ENCODE results near the gene MSLN.
A peak's percentile ranks its signal among the peaks of the same experiment; 100 is the strongest.

MSLN gene

DNA sequence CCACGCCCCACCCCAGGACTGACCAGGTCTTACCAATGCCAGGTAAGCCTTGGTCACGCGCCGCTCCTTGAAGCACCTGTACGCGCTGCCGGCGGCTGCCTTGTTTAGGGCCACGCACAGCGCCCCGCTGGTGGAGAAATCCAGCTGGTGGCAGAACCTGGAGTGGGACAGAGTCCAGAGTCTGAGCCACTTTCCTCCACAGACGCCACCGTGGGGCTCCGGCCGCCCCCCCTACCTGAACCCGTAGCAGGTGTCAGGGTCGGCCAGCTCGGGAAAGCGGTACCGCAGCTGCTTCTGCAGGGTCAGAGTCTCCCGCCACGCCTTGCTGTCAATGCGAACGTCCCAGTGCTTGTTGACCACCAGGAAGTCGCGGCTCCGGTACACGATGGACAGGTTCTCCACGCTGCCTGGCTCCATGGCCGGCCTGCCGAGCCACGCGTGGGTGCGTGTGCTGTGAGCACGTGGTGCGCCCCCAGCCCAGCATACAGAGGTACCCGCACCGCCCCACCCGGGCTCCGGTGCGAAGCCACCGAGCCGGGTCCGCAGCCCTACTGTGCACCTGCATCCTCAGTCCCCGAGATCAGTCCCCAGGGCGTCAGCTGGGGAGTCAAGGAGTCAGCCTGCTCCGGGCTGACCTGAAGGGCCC, 26.9 kb downstream of the MSLN start:
- Histone ChIP-seq H4K20me1 (ENCODE audit: insufficient read depth, low read length, poor library complexity, severe bottlenecking) (no peaks in the 10 kb centered on the region), H3K4me3 (ENCODE audit: low read length, poor library complexity, severe bottlenecking) (peak overlapping the region; percentile 82), H3K4me2 (ENCODE audit: low read depth, low read length, poor library complexity, severe bottlenecking) (peak overlapping the region; percentile 66), H3K4me1 (ENCODE audit: insufficient read depth, low read length, poor library complexity, severe bottlenecking) (no peaks in the 10 kb centered on the region), H3K9ac (ENCODE audit: low read depth, low read length, poor library complexity, severe bottlenecking) (peak overlapping the region; percentile 81), H3K27me3 (ENCODE audit: insufficient read depth, low read length, poor library complexity, severe bottlenecking) (no peaks in the 10 kb centered on the region), H2AFZ (ENCODE audit: low read length) (no peak overlapping the region), H3F3A (ENCODE audit: low read depth) (no peaks in the 10 kb centered on the region), H3K79me2 (ENCODE audit: insufficient read depth, low read length) (peaks cover 30% of the 10 kb centered on the region; the same call in 1 of the 2 replicates), H3K36me3 (ENCODE audit: insufficient read depth, low read length) (no peaks in the 10 kb centered on the region), H3K9me3 (ENCODE audit: insufficient read depth, low read depth, low read length) (no peaks in the 10 kb centered on the region), H3K9me2 (replicated peaks; ENCODE audit: low read depth, low read length) (no peaks in the 10 kb centered on the region)
- TF ChIP-seq CTCF (conservative IDR thresholded peaks at IDR 0.05; ENCODE audit: low read length), result no peak
- TF ChIP-seq EZH2phosphoT487 (IDR thresholded peaks at IDR 0.05; ENCODE audit: borderline replicate concordance), result no peak

GRCh38 chr16:787978-788398, 27.5 kb downstream of the MSLN start, which contains the start of gene RPUSD1:
Gene RPUSD1 (minus strand): TSS chr16:788381. CDS start chr16:787737, 644 bp downstream.
- Histone ChIP-seq H3F3A (ENCODE audit: low read depth) (no peaks in the 10 kb centered on the region), H3K9me3 (ENCODE audit: insufficient read depth, low read depth, low read length) (no peaks in the 10 kb centered on the region), H3K9ac (ENCODE audit: low read depth, low read length, poor library complexity, severe bottlenecking) (peak within 1 kb of the TSS; percentile 85), H3K9me2 (replicated peaks; ENCODE audit: low read depth, low read length) (no peaks in the 10 kb centered on the region), H3K79me2 (ENCODE audit: insufficient read depth, low read length) (peaks cover 30% of the 10 kb centered on the region; the same call in 1 of the 2 replicates), H3K4me2 (ENCODE audit: low read depth, low read length, poor library complexity, severe bottlenecking) (peak within 1 kb of the TSS; percentile 67), H3K4me3 (ENCODE audit: low read length, poor library complexity, severe bottlenecking) (peak within 1 kb of the TSS; percentile 82), H3K36me3 (ENCODE audit: insufficient read depth, low read length) (no peaks in the 10 kb centered on the region), H4K20me1 (ENCODE audit: insufficient read depth, low read length, poor library complexity, severe bottlenecking) (no peaks in the 10 kb centered on the region), H2AFZ (ENCODE audit: low read length) (0 out of 2 replicates have a peak within 1 kb of the TSS, but pooled peaks have one; percentile 65), H3K4me1 (ENCODE audit: insufficient read depth, low read length, poor library complexity, severe bottlenecking) (no peaks in the 10 kb centered on the region), H3K27me3 (ENCODE audit: insufficient read depth, low read length, poor library complexity, severe bottlenecking) (no peaks in the 10 kb centered on the region)
- no peak for TF ChIP-seq EZH2phosphoT487 (IDR thresholded peaks at IDR 0.05; ENCODE audit: borderline replicate concordance)

DNA sequence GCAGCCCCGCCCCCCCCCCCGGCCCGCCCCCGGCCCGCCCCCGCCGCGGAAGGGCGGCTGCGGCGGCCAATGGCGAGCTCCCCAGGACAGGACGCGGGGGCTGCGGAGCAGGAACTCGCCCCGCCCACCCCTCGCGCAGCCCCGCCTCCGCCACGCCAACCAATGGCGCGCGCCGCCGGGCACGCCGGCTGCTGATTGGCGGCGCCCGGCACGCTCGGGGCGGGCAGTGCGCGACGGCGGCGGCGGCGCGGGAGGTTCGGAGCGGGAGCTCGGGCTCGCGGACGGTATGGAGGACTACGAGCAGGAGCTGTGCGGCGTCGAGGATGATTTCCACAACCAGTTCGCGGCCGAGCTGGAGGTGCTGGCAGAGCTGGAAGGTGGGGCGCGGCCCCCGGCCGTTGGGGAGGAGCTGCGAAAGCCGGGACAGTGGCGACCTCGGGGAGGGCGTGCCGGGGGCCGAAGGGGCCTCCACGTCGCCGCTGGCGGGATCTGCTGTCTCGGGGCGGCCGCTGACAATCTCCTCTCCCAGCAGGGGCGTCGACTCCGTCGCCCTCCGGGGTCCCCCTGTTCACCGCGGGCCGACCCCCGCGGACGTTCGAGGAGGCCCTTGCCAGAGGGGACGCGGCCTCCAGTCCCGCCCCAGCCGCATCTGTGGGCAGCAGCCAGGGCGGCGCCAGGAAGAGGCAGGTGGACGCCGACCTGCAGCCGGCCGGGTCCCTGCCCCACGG, 28.0 kb downstream of the MSLN start, which contains the start of gene CHTF18:
Gene CHTF18 (plus strand): TSS at position 222 of the 728 bp plus-strand sequence. CDS start 65 bp downstream, at position 287.
- Histone ChIP-seq H3K4me3 (ENCODE audit: low read length, poor library complexity, severe bottlenecking) (peak within 1 kb of the TSS; percentile 82), H3K9me3 (ENCODE audit: insufficient read depth, low read depth, low read length) (no peaks in the 10 kb centered on the region), H3K79me2 (ENCODE audit: insufficient read depth, low read length) (peaks cover 30% of the 10 kb centered on the region; the same call in 1 of the 2 replicates), H2AFZ (ENCODE audit: low read length) (0 out of 2 replicates have a peak within 1 kb of the TSS, but pooled peaks have one; percentile 65), H3K9ac (ENCODE audit: low read depth, low read length, poor library complexity, severe bottlenecking) (peak within 1 kb of the TSS; percentile 85), H3K27me3 (ENCODE audit: insufficient read depth, low read length, poor library complexity, severe bottlenecking) (no peaks in the 10 kb centered on the region), H4K20me1 (ENCODE audit: insufficient read depth, low read length, poor library complexity, severe bottlenecking) (no peaks in the 10 kb centered on the region), H3K9me2 (replicated peaks; ENCODE audit: low read depth, low read length) (no peaks in the 10 kb centered on the region), H3F3A (ENCODE audit: low read depth) (no peaks in the 10 kb centered on the region), H3K4me2 (ENCODE audit: low read depth, low read length, poor library complexity, severe bottlenecking) (peak within 1 kb of the TSS; percentile 67), H3K4me1 (ENCODE audit: insufficient read depth, low read length, poor library complexity, severe bottlenecking) (no peaks in the 10 kb centered on the region), H3K36me3 (ENCODE audit: insufficient read depth, low read length) (no peaks in the 10 kb centered on the region)
- TF ChIP-seq EZH2phosphoT487 (IDR thresholded peaks at IDR 0.05; ENCODE audit: borderline replicate concordance) (no peak), CTCF (conservative IDR thresholded peaks at IDR 0.05; ENCODE audit: low read length) (no peak)

All from Loucy (cell line).